Activated CD8-positive, alpha-beta memory T cell treated with anti-CD3 and anti-CD28 coated beads, Interleukin-2, amount 50 U/mL, for 1 hour (primary cell): Measurements from ENCODE around the gene CCDC110.
A peak's percentile ranks its signal among the peaks of the same experiment; 100 is the strongest.
"Not testable (repeated sequence)": the region's sequence is repeated elsewhere in the genome, so short reads cannot be mapped to it uniquely, and the experiment has no call there.

Experiments
- DNase-seq: peaks from one replicate; pipeline ENCODE4 v3.0.0-alpha.2; 2020; ENCODE audit errors: extremely low read depth

The CCDC110 gene

DNA sequence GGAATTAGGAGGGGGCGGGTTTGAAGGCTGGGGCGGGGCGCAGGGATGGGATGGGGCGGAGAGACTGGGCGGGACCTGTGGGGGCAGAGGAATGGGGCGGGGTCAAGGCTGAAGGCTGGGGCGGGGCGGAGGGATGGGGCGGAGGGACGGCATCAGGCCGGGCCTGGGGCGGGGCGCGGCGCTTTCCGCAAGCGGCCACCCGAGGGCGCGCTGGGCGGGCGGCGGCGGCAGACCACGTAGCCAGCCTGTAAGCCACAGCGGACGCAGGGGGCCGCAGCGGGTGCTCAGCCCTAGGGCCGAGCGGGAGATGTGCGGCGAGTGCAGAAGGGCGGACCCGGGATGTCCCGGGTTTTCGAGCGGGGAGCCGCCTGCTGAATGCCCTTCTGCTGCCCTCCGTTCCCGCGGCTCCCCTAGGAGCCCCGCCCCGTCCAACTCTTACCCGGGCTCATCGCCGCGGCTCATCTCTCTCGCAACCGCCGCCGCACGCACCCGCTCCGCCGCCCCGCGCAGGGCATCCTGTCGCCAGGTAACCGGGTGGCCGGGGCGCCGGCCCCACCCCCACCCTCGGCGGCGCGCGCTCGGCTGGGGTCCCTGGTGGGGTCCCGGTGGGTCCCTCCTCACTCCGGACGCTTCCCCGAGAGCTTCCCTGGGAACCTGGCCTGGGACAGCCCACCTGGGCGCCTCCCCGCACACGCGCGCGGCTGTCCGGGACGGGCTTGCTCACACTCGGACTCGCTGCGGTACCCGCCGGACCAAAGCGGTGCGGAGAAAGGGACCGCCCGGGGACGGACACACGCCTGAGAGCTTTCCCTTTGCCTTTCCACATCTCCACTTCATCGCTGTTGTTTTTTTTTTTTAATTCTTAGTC is at the start of gene CCDC110:
Gene CCDC110, minus strand, starts transcription at position 499 of the 868 bp plus-strand sequence. Its CDS starts 50 bp downstream, at position 449.
- peak; percentile 88 for DNase-seq

DNA sequence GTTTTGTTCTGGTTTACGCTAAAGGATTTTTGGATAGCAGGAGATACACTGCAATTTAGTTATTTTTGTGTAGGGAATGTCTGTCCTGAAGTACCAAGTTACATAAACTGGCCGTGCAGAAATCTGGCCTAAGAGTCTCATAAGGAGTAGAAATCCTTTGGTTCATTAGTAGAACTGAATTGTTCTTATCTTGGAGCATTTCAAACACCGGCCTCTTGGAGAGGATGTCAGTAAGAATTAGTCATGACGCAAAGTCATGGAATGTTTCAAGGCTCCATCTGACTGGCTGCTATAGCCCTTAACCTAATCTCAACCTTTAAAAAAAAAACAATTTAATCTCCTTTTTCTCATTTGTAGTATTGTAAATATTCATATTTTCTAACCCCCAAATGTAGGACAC is 48.6 kb upstream of the CCDC110 start:
- no peak for DNase-seq

DNA sequence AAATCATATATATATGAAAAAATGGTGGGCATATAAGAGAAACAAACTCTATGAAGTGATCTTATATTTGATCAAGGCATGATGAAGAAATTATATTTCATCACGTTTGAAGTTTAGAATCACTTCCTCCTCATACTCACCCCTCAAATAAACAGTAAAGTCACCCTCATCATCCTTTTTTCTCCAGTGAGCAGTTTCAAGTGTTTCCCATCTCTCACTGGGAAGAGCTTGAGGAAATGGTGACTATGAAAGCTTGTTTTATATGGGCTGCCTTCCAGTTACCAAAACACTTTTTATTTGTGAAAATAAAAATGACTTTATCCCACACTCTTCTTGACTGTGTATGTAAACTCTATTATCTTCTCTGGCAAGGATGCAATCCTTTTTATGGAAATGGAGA is 47.0 kb upstream of the CCDC110 start:
- DNase-seq, result no peak

DNA sequence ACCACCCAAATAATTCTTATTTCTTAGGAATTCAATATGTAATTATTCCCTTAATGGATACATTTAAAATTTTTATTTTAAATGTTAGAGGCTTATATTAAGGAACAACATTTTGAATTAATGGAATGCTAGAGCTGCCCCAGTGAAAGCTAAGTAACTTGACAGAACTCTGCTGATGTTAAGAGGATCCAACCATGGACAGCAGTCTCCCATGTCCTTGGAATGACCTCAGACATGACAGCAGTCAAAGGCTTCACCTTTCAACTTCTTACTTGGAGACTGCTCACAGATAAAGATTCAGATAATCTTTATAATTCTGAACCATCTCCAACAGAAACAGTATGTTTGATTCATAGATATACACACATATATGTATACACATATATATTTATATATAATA is 46.5 kb upstream of the CCDC110 start:
- no peak for DNase-seq

DNA sequence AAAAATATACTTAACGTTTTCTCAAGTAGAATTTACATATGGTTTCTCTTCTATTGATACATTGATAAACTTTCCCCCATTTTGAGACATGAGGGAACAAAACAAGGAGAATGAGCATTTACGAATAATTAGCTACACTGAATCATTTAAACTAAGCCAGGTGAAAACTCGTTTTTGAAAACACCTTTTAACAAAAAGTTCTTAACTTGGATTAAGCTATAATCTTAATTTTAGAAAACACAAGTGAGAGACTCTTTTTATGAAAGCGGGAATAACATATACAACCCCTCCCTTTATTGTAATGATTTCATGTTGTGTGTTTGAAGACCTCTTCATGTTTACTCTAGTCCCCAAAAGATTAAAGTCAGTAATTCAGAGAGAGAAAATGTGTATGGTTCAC is 43.7 kb upstream of the CCDC110 start:
- no peak for DNase-seq

DNA sequence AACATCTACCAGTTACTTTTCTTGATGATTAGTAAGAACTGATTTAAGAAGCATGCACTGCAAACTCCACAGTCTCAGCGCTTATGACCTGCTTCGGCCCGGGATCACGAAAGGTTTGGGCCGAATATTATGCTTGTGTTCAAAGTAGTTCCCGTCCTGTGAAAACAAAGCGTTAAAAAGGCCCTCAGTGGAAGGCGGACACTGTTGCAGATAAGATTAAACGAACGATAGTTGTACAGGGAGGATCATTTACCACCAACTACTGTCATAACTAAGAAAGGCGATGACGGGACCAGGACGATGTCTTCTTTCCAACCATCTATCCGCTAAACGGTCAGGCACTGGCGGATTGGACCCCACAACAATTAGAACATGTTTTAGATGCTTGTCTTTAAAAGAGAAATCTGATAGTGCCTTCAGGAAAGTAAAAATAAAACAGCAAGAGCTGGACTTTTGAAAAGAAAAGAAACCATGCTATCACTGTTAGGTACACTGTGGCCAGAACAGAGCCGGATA is 42.7 kb upstream of the CCDC110 start:
- no peak for DNase-seq

DNA sequence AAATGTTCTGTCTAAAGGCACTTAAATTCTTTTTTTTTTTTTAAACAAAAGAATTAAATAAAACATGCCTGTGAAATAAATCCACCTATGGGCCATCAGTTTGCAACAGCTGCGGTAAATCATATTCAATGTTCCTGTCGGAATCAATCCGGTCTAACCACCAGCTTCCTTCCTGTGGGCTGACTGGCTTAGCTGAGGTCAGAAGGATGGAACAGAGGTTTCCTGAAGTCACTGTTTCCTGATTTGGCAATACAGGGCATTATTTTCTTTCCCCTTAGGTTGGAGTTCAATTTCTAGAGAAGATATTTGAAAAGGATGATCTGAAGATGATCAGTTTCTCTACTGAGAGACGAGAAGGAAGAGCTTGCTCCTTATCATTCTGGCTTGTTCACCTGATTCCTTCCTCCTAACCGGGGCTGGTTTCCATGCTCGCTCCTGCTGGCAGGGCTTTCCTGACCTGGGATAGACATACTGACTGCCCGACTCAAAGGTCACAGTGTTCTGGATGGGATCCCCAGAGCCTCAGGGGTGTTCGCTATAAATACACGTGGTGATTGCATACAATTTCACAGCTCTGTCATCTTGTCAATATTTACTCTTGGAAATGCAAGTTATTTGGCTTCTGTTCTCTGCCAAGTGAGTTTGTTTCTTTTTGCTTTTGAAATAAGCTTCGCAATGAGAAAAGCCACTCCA is 42.1 kb upstream of the CCDC110 start:
- no peak for DNase-seq

DNA sequence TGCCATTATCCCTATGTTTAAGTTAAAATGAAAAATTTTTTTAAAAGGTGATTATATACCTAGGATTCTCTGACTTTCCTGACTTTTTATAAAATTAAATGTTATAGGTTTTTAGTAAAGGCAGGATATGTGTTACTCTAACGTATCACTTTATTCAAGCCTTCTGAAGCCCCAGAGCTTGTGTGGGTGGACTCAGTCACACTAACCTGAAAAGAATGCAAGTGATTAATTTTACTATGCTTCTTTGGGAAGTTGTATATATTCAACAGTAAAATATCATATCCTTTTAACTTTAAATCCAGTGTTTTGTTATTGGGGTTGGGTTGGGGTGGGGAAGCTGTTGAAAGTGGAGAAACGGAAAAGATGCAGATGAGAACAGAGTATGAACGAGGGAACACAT is 41.0 kb upstream of the CCDC110 start:
- DNase-seq, result no peak

DNA sequence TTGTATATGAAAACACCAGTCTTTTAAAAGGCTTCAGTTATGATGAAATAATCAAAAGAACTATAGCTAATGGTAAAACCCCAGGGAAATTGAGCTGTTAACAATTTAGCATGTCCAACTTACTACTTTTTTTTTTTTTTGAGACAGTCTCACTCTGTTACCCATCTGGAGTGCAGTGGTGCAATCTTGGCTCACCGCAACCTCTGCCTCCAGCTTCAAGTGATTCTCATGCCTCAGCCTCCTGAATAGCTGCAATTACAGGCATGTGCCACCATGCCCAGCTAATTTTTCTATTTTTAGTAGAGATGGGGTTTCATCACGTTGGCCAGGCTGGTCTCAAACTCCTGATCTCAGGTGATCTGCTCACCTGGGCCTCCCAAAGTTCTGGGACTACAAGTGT is 39.7 kb upstream of the CCDC110 start:
- not testable (repeated sequence) for DNase-seq

DNA sequence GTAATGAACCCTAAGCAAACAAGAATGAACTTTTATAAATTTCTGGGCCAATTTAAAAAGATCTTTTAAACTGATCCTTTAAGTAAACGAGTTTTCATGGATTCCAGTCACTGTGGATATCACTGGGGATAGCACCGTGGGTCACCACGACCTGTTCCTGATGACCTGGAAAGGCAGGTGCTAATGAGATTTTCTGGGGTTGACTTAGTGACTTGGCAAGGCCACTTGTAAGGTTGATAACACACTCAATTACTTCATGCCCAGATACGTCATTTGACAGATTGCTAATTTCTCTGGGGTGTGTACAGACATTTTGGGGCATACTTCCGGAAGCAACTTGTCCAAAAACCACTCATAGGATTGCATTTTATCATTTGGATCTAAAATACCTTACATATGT is 39.3 kb upstream of the CCDC110 start:
- no peak for DNase-seq

DNA sequence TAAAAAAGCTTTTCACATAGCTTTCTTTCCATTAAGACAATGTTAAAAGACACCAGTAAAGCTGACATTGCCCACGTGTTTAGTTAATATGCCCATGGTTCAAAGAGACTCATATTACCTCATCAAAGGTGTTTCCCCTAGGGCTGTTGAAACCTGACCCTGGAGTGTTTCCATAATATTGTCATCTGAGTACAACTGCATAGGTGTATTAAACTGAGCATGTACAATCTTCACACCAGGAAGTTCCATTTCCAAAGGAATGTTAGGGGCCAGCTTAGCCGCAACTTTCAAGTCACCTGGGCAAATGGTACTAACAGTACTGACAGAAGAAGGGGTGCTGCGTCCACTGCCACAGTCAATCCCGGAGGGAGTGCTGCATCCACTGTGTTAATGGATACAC is 36.6 kb upstream of the CCDC110 start:
- DNase-seq, result no peak

DNA sequence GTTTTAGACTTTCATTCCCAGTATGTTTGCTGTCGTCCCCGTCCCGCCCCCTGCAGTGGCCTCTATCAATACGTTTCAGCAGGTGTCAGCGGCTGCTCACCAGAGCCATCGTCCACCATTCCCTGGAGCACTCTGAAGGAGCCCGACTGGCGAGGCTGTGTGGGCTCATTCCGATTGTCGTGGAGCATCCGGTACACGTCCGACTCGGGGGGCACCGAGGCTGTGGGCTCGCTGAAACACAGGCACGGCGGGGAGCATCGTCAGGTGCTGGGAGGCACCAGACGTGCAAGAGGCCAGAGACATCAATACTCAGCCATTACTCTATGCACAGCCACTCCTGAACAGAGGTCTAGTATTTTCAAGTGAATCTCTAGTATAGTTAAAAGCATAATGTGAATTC is 34.9 kb upstream of the CCDC110 start:
- no peak for DNase-seq

DNA sequence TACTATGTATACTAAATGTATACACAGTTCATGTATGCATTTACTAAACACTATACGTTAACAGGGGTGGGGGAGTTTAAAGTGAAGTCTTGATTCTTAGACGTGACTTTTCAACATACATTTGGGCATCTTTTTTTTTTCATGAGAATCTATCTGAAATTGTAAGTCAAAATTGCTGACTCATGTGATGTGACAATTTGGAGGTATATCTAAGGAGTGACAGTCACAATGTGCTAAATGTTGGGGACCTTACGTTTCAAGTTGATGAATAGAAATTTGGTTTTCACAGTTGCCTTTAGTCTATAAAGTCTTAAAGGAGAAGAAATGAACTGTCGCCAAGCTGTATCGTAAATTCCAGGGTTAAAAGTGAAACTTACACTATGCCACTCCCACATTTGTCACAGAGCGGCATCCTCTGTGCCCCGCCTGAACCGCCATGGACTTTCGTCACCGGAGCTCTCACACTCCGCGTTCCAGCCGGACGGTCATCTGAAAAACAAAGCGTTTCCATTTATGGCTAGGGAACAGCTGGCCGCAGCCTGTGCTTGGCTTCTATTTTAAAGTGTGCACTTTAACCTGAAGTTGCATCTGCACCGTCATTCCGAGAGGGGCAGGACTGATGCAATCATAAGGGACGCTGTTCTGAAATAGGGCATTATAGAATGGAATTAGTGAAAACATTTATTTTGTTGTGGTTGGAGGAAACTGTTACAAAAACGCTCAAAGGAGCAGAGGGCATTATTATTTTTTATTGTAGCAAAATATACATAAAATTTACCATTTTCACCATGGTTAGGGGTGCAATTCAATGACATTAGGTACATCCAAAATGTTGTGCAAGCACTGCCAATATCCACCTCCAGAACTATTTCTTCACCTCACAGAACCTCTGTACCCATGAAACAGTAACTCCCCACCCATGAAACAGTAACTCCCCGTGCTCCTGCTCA is 32.8 kb upstream of the CCDC110 start:
- DNase-seq, result no peak

DNA sequence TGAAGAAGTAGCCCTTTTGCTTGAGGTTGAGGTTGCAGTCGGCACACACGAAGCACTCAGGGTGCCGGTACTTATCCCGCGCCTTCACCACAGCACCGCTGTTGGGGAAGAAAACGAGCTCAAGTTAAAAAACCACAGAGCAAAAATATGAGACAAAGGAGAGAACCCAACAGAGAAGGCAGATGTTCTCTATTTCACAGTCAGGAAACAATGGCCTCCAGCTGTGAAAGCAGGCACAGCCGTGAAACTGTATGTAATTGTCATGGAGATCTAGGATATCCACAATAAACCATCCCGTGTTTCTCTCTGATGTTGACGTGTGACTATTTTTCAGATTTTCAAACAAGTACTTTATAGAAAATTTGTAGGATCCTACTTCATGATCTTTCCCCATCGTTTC is 30.9 kb upstream of the CCDC110 start:
- DNase-seq, result no peak

DNA sequence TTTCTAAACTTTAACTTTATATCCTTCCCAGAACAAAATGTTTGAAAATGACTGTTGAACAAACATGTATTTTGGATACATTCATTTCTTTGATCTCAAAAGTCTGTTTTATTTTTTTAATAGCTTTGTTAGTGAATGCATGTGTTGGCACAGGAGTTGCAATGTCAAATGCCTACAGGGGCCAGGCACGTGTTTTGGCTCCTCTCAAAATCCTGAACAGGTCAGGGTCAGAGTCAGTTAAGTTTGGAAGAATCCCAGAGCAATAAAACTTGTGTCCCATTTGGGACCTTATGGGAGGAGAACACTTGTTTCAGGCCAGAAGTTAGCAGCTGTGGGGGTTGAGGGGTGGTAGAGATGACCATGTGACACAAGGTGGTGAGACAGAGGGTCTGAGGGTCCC is 29.0 kb upstream of the CCDC110 start:
- no peak for DNase-seq

DNA sequence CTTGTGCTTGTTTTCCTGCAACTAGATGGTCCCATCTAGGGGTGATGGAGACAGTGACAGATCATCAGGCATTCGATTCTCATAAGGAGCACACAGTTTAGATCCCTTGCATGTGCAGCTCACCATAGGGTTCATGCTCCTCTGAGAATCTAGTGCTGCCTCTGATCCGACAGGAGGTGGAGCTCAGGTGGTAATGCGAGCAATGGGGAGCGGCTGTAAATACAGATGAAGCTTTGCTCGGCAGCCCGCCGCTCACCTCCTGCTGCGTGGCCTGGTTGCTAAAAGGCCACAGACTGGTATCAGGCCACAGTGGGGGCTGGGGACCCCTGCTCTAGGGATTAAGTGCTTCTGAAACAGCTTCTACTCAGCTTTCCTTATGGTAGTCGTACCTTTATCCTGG is 28.5 kb upstream of the CCDC110 start:
- no peak for DNase-seq

DNA sequence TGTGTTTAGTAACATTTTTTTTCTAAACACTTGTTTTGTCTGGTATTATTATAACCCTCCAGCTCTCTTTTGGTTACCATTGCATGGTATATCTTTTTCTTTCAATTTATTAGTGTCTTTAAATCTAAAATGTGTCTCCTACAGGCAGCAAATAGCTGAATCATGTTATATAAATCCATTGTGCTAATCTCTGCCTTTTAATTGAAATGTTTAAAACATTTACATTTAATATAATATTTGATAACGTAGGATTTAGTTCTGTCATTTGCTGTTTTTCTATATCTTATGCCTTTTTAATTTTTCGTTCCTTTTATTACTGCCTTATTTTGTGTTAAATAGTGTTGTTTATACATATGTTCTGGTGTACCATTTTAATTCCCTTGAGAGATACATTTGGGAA is 17.1 kb upstream of the CCDC110 start:
- no peak for DNase-seq

DNA sequence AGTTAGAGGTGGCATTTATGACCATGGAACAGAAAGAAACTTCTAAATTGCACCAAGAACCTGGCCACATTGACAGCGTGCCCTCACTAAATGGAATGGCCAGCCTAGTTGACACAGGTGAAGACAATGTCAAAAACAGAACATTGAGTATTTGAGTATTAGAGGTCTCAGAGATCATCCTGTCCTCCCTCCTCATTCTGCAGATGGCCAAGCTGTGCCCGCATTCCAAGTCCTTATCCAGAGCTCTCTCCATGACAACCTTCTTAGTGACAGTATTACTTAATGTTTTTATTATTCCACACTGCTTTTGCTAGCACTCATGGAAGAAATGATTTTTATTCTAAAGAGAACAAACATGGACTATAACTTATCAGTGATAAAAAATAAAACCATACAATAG is 9.9 kb upstream of the CCDC110 start:
- no peak for DNase-seq

DNA sequence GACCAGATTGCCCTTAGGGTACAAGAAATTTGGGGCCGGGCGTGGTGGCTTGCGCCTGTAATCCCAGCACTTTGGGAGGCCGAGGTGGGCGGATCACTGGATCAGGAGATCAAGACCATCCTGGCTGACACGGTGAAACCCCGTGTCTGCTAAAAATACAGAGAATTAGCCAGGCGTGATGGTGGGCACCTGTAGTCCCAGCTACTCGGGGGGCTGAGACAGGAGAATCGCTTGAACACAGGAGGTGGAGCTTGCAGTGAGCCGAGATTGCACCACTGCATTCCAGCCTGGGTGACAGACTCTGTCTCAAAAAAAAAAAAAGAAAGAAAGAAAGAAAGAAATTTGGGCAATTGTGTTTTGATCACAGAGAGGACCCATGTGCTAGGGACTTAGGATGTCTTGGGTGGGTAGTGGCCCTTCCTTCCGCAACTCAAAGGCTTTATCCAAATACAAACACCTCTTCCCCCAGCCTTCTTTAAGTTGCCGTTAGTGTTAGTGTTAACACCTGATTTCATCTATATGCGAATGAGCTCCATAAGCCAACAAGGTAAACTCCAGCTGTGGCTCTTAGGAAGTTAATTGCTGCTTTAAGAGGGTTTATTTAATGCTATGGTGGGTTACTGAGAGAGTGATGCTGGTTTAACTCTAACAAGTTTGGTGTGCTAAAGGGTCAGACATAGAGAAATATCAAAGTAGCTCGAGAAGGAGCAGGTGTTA is 8.6 kb upstream of the CCDC110 start:
- DNase-seq, result no peak

DNA sequence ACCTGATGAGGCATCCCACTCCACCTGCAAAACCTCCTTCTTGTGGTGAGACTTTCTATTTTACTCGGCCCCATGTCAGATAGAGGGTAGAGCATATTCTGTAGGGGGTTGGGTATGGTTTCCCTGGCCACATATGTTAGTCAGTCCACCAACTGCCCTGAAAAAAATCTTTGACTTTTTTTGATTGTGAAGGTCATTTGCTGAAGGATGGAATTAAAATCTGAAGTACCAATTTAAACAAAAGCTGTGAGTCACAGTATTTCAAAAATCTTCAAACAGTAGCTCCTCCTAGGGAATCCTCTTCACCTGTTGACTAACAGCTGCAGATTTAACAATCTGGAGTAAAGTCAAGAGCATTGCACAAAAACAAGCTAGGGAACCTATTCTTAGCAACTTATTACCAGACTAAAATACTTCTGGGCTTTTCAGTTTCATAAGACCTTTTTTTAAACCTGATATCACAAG is 8.0 kb upstream of the CCDC110 start:
- no peak for DNase-seq

DNA sequence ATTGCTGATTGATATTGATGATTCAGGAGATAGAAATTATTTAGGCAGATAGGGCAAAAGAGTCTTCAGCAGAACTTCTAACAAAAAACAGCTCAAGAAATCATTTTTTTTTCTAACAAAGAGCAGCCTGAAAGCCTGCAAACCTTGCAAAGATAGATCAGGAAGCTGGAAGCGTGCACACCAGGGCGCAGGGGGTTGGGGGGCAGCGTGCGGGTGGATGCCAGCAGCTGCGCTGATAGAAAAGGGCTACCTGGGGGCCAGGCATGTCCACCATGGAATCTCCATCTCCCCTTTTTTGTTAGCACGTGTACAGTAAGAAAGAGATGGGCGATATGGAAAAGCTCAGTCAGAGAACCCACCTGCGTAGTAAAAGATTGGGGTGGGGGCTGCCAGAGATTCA is 1.7 kb upstream of the CCDC110 start:
- DNase-seq, result no peak
